Measurements from ENCODE around the gene SPACDR.

Gene SPACDR

GRCh38 chr7:100407285-100408180 is 56.5 kb downstream of the SPACDR start:
- DNase-seq = no peak

GRCh38 chr7:100406767-100407166 is 57.3 kb downstream of the SPACDR start:
- no peak for DNase-seq

Data from stimulated activated CD4-positive, alpha-beta T cell treated with anti-CD3 and anti-CD28 coated beads, Interleukin-12 subunit alpha, Interleukin-12 subunit beta, amount 100 ng/mL, for 4 hours (primary cell).